Activated CD8-positive, alpha-beta memory T cell treated with anti-CD3 and anti-CD28 coated beads, Interleukin-2, amount 50 U/mL, for 1 hour (primary cell): ENCODE measurements around the gene PCDHB16.
"Not testable (repeated sequence)": the region's sequence is repeated elsewhere in the genome, so short reads cannot be mapped to it uniquely, and the experiment has no call there.

Experiments used
- DNase-seq: peaks from one replicate; pipeline ENCODE4 v3.0.0-alpha.2; 2020; ENCODE audit errors: extremely low read depth

PCDHB16 gene

DNA sequence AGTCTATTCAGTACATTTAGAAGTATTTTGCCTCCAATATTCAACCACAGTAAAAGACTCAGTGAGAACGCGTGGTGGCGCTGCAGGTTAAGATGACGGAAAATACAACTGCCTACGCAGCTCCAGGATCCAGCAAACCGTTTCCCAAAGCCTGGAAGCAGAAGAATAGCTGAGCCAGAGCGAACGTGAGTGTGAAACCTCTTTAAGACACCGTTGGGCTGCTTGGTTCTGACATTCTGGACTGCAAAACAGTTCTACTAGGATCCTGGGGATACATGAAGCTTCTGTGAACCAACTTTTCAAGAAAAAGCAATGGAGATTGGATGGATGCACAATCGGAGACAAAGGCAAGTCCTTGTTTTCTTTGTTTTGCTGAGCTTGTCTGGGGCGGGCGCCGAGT, at the start of gene PCDHB16:
TSS of gene PCDHB16 (plus strand) at position 140 of the 400 bp plus-strand sequence. CDS start at position 313, 173 bp downstream.
- no peak for DNase-seq

DNA sequence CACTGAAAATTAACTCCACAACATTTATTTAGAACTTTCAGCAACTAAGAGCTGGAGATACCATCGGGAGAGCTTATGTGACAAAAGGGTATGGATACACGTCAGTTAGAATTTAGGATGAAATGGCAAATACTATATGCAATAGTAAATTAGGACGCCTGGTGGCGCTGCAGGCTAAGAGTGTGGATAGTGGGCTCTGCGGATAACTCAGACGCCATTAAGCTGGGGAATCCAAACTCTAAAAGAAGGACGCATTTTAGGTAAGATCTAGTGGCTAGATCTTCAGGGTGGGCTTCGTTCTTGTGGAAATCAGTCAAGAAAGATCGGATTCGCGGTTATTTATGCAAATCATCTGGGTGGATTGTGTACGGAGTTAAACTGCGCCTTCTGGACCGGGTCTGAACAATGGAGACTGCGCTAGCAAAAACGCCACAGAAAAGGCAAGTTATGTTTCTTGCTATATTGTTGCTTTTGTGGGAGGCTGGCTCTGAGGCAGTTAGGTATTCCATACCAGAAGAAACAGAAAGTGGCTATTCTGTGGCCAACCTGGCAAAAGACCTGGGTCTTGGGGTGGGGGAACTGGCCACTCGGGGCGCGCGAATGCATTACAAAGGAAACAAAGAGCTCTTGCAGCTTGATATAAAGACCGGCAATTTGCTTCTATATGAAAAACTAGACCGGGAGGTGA, 47.0 kb upstream of the PCDHB16 start, which contains the start of gene PCDHB5:
TSS of gene PCDHB5 (plus strand) at position 177 of the 688 bp plus-strand sequence. CDS start at position 406, 229 bp downstream.
- DNase-seq, result no peak

DNA sequence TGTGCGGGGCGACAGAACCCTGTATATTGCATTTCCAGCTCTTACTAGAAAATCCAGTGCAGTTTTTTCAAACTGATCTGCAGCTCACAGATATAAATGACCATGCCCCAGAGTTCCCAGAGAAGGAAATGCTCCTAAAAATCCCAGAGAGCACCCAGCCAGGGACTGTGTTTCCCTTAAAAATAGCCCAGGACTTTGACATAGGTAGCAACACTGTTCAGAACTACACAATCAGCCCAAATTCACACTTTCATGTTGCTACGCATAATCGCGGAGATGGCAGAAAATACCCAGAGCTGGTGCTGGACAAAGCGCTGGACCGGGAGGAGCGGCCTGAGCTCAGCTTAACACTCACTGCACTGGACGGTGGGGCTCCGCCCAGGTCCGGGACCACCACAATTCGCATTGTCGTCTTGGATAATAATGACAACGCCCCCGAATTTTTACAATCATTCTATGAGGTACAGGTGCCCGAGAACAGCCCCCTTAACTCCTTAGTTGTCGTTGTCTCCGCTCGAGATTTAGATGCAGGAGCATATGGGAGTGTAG, 46.4 kb upstream of the PCDHB16 start:
- DNase-seq, result no peak

DNA sequence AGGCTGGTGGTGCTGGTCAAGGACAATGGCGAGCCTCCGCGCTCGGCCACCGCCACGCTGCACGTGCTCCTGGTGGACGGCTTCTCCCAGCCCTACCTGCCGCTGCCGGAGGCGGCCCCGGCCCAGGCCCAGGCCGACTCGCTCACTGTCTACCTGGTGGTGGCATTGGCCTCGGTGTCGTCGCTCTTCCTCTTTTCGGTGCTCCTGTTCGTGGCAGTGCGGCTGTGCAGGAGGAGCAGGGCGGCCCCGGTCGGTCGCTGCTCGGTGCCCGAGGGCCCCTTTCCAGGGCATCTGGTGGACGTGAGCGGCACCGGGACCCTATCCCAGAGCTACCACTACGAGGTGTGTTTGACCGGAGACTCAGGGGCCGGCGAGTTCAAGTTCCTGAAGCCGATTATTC, 44.8 kb upstream of the PCDHB16 start:
- DNase-seq, result not testable (repeated sequence)

DNA sequence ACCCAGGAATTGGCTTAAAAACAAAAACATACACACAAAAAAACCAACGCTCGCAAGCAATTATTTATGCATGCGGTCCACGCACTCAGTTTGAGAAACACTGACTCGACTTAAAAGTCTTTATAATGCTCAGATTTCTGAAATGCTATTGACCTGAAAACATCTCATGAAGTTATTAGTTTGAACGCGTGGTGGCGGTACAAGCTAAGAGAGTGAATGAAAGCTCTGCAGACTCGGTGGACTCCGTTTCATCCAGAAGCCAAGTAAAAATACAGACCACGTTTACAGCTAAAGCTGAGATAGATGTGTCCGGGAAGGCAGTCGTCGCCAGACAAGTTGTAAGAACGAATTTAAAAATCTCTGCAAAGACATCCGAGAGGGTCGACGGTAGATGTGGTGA, 32.4 kb upstream of the PCDHB16 start, which contains the start of gene PCDHB6:
TSS of gene PCDHB6 (plus strand) at position 246 of the 400 bp plus-strand sequence. CDS start 201 bp downstream, outside the sequence.
- DNase-seq, result no peak

DNA sequence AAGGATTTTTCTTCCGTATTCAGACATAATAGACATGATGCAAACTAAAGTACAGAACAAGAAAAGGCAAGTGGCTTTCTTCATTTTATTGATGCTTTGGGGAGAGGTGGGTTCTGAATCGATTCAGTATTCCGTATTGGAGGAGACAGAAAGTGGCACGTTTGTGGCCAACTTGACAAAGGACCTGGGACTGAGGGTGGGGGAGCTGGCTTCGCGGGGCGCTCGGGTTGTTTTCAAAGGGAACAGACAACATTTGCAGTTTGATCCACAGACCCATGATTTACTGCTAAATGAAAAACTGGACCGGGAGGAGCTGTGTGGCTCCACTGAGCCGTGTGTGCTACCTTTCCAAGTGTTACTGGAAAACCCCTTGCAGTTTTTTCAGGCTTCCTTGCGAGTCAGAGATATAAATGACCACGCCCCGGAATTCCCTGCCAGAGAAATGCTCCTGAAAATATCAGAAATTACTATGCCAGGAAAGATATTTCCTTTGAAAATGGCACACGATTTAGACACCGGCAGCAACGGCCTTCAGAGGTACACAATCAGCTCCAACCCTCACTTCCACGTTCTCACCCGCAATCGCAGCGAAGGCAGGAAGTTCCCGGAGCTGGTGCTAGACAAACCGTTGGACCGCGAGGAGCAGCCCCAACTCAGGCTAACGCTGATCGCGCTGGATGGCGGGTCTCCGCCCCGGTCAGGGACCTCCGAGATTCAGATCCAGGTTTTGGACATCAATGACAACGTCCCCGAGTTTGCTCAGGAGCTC, 31.8 kb upstream of the PCDHB16 start:
- no peak for DNase-seq

DNA sequence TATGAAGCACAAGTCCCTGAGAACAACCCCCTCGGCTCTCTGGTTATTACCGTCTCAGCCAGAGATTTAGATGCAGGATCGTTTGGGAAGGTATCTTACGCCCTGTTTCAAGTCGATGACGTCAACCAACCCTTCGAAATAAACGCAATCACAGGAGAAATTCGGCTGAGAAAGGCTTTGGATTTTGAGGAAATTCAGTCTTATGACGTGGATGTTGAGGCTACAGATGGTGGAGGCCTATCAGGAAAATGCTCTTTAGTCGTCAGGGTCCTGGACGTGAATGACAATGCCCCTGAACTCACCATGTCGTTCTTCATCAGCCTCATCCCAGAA, 31.2 kb upstream of the PCDHB16 start:
- no peak for DNase-seq

DNA sequence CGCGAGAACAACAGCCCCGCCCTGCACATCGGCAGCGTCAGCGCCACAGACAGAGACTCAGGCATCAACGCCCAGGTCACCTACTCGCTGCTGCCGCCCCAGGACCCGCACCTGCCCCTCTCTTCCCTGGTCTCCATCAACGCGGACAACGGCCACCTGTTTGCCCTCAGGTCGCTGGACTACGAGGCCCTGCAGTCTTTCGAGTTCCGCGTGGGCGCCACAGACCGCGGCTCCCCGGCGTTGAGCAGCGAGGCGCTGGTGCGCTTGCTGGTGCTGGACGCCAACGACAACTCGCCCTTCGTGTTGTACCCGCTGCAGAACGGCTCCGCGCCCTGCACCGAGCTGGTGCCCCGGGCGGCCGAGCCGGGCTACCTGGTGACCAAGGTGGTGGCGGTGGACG, 30.6 kb upstream of the PCDHB16 start:
- not testable (repeated sequence) for DNase-seq

DNA sequence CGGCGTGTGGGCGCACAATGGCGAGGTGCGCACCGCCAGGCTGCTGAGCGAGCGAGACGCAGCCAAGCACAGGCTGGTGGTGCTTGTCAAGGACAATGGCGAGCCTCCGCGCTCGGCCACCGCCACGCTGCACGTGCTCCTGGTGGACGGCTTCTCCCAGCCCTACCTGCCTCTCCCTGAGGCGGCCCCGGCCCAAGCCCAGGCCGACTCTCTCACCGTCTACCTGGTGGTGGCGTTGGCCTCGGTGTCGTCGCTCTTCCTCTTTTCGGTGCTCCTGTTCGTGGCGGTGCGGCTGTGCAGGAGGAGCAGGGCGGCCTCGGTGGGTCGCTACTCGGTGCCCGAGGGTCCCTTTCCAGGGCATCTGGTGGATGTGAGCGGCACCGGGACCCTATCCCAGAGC, 30.1 kb upstream of the PCDHB16 start:
- not testable (repeated sequence) for DNase-seq

DNA sequence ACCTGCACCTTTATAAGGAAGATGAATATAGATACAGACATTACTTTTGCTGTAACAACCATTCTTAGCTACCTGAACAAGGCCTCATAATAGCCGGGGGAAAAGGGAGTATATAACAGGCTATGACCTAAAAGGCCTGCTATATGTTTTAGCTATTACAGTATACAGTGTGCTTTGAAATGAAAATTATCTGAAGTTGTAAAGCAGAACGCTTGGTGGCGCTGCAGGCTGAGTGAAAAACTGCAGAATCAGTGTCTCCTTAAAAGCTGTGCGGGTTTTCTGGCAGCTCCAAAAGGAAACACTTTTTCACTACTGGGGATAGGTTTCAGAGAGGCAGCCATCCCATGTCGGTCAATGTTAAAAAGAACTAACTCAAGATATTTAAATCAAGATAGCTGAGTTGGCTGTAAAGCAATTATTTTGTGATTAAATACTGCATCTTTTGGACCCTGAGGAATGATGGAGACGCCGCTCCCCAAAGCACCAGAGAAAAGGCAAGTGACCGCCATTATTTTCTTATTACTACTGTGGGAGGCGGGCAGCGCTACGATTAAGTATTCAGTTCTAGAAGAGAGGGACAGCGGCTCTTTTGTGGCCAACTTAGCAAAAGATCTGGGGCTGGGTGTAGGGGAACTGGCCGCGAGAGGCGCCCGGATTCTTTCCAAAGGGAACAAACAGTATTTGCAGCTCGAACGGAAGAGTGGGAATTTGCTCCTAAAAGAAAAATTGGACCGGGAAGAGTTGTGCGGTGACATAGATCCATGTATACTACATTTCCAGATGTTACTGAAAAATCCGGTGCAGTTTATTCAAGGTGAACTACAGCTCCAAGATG, 26.4 kb upstream of the PCDHB16 start:
- no peak for DNase-seq

DNA sequence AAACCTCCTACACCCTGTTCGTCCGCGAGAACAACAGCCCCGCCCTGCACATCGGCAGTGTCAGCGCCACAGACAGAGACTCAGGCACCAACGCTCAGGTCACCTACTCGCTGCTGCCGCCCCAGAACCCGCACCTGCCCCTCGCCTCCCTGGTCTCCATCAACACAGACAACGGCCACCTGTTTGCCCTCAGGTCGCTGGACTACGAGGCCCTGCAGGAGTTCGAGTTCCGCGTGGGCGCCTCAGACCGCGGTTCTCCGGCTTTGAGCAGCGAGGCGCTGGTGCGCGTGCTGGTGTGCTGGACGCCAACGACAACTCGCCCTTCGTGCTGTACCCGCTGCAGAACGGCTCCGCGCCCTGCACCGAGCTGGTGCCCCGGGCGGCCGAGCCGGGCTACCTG, 24.8 kb upstream of the PCDHB16 start:
- DNase-seq, result not testable (repeated sequence)

DNA sequence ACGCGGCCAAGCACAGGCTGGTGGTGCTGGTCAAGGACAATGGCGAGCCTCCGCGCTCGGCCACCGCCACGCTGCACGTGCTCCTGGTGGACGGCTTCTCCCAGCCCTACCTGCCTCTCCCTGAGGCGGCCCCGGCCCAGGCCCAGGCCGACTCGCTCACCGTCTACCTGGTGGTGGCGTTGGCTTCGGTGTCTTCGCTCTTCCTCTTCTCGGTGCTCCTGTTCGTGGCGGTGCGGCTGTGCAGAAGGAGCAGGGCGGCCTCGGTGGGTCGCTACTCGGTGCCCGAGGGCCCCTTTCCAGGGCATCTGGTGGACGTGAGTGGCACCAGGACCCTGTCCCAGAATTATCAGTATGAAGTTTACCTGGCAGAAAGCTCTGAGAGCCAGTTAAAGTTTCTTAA, 24.3 kb upstream of the PCDHB16 start:
- DNase-seq, result not testable (repeated sequence)

DNA sequence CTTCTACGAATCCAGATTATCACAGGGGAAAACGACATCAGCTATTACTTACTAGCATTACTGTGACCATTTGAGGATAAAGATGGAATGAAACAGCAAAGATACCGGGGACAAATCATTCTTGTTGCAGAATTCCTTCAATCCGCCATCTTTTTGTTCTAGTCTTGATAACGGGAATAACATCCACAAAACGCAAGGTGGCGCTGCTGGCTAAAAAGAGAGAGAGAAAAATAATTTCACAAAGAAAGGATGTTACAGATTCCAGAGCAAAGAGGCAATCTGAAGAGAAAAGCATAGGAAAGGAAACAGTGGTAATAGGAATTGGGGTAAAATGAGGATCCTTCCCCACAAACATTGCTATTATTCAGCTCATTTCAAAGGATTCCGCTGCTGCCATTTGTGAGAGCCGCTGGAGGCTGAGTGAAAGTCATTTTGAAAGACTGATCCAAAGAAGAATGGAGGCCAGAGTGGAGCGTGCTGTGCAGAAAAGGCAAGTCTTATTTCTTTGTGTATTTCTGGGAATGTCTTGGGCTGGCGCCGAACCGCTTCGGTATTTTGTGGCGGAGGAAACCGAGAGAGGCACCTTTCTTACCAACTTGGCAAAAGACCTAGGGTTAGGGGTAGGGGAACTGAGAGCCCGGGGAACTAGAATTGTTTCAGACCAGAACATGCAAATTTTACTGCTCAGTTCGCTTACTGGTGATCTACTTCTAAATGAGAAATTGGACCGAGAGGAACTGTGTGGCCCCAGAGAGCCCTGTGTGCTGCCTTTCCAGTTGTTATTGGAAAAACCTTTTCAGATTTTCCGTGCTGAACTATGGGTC, 9.6 kb upstream of the PCDHB16 start, which contains the start of gene PCDHB7:
TSS of gene PCDHB7 (plus strand) at position 264 of the 824 bp plus-strand sequence. CDS start at position 456, 192 bp downstream.
- no peak for DNase-seq

DNA sequence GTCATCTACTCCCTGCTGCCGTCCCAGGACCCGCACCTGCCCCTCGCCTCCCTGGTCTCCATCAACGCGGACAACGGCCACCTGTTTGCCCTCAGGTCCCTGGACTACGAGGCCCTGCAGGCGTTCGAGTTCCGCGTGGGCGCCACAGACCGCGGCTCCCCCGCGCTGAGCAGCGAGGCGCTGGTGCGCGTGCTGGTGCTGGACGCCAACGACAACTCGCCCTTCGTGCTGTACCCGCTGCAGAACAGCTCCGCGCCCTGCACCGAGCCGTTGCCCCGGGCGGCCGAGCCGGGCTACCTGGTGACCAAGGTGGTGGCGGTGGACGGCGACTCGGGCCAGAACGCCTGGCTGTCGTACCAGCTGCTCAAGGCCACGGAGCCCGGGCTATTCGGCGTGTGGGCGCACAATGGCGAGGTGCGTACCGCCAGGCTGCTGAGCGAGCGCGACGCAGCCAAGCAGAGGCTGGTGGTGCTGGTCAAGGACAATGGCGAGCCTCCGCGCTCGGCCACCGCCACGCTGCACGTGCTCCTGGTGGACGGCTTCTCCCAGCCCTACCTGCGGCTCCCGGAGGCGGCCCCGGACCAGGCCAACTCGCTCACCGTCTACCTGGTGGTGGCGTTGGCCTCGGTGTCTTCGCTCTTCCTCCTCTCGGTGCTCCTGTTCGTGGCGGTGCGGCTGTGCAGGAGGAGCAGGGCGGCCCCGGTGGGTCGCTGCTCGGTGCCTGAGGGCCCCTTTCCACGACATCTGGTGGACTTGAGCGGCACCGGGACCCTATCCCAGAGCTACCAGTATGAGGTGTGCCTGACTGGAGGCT, 7.7 kb upstream of the PCDHB16 start:
- not testable (repeated sequence) for DNase-seq

DNA sequence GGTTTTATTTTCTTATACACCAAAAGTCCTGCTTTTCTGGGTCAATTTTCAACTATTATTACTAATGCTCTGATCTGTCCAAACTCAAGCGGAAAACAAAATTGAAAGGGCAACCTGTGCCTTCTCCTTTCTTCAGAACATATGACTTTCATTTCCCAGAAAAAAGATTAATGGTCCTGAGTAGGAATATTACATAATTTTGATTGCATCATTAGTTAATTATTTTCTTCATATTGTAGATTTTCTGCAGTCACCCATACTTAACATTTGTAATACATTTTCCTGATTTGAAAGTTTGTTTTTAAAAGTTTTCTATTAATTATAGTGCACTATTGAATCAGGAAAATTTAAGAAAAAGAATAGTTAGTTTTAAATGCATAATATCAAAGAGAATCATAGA, 6.3 kb upstream of the PCDHB16 start:
- no peak for DNase-seq

DNA sequence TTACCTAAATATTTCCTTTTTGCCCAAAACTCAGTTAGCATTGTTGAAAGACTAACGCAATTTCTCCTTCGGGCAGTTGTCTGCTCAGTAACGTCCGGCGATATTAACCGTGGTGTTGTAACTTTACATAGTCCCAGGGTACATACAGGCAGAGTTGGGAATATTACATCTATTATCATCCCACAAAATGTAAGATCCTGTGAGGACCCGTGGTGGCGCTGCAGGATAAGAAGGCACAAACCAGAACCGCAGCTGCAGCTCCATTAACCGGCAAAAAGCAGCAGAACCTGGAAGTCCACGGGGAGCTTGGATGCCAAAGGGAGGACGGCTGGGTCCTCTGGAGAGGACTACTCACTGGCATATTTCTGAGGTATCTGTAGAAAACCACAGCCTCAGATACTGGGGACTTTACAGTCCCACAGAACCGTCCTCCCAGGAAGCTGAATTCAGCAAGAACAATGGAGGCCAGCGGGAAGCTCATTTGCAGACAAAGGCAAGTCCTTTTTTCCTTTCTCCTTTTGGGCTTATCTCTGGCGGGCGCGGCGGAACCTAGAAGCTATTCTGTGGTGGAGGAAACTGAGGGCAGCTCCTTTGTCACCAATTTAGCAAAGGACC, 4.5 kb upstream of the PCDHB16 start, which contains the start of gene PCDHB8:
TSS of gene PCDHB8 (plus strand) at position 214 of the 615 bp plus-strand sequence. CDS start at position 459, 245 bp downstream.
- not testable (repeated sequence) for DNase-seq

DNA sequence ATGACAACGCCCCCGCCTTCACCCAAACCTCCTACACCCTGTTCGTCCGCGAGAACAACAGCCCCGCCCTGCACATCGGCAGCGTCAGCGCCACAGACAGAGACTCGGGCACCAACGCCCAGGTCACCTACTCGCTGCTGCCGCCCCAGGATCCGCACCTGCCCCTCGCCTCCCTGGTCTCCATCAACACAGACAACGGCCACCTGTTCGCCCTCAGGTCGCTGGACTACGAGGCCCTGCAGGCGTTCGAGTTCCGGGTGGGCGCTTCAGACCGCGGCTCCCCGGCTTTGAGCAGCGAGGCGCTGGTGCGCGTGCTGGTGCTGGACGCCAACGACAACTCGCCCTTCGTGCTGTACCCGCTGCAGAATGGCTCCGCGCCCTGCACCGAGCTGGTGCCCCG, 2.8 kb upstream of the PCDHB16 start:
- not testable (repeated sequence) for DNase-seq

DNA sequence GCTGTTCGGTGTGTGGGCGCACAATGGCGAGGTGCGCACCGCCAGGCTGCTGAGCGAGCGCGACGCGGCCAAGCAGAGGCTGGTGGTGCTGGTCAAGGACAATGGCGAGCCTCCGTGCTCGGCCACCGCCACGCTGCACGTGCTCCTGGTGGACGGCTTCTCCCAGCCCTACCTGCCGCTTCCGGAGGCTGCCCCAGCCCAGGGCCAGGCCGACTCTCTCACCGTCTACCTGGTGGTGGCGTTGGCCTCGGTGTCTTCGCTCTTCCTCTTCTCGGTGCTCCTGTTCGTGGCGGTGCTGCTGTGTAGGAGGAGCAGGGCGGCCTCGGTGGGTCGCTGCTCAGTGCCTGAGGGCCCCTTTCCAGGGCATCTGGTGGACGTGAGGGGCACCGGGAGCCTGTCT, 2.3 kb upstream of the PCDHB16 start:
- not testable (repeated sequence) for DNase-seq

DNA sequence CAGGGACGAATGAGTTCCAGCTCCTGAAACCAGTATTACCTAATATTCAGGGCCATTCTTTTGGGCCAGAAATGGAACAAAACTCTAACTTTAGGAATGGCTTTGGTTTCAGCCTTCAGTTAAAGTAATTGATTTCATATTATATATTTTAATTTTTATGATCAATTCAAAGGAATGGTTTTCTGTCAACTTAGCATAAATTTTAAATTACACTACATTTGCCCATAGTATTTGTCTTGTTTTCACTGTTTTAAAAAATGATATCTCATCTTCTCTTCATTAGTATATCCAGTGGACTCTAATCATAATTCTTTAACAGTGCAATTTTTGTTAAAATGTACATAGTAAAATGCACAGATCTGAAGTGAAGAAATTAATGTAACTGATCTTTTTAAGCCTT, 1.9 kb upstream of the PCDHB16 start:
- DNase-seq, result no peak
